GM19468 (cell line): ENCODE data around the gene FOXN3.
"Not testable (repeated sequence)": the region's sequence is repeated elsewhere in the genome, so short reads cannot be mapped to it uniquely, and the experiment has no call there.

Experiments
- ATAC-seq: cut with Tn5 transposase; IDR thresholded peaks from one replicate; pipeline ENCODE4 v1.9.1; 2021; ENCODE audit warnings: mild to moderate bottlenecking, moderate library complexity, moderate number of reproducible peaks; ENCODE audit not compliant: unreplicated experiment; ENCODE audit errors: extremely low read depth

The FOXN3 gene

GRCh38 chr14:89214221-89214965, 202.6 kb downstream of the FOXN3 start:
- no peak for ATAC-seq

GRCh38 chr14:89212386-89213235, 204.4 kb downstream of the FOXN3 start:
- ATAC-seq = no peak

GRCh38 chr14:89209558-89209957, 207.5 kb downstream of the FOXN3 start:
- ATAC-seq = no peak

- peak; percentile 32 for ATAC-seq
Observed at GRCh38 chr14:89207925-89208328, 209.1 kb downstream of the FOXN3 start.

- no peak for ATAC-seq
Observed at GRCh38 chr14:89206389-89207031, 210.5 kb downstream of the FOXN3 start.

GRCh38 chr14:89205137-89205740, 211.8 kb downstream of the FOXN3 start:
- no peak for ATAC-seq

GRCh38 chr14:89202413-89203190, 214.4 kb downstream of the FOXN3 start:
- ATAC-seq = no peak

- no peak for ATAC-seq
Observed at GRCh38 chr14:89201645-89202044, 215.4 kb downstream of the FOXN3 start.

- ATAC-seq = not testable (repeated sequence)
Observed at GRCh38 chr14:89199357-89199756, 217.7 kb downstream of the FOXN3 start.

- ATAC-seq = no peak
Observed at GRCh38 chr14:89198544-89199329, 218.3 kb downstream of the FOXN3 start.

- no peak for ATAC-seq
Observed at GRCh38 chr14:89197623-89198022, 219.4 kb downstream of the FOXN3 start.

GRCh38 chr14:89196545-89196944, 220.5 kb downstream of the FOXN3 start:
- no peak for ATAC-seq

- ATAC-seq = no peak
Observed at GRCh38 chr14:89194376-89194775, 222.7 kb downstream of the FOXN3 start.

GRCh38 chr14:89190765-89191513, 226.1 kb downstream of the FOXN3 start:
- ATAC-seq = no peak

- no peak for ATAC-seq
Observed at GRCh38 chr14:89188492-89188891, 228.5 kb downstream of the FOXN3 start.

- ATAC-seq = no peak
Observed at GRCh38 chr14:89187501-89187900, 229.5 kb downstream of the FOXN3 start.

- no peak for ATAC-seq
Observed at GRCh38 chr14:89186856-89187376, 230.1 kb downstream of the FOXN3 start.
